Lung (tissue), 12 donors: ENCODE data around the gene CYP26A1. TPM values are rescaled to one million over a fixed set of nuclear protein-coding genes. Genes with fewer than 3 reads are reported as not detected.

Experiments used
- ATAC-seq: fragments of 200-7000 bp; cut with Tn5 transposase; one replicate; pipeline ENCODE4 v1.9.1; 2020; ENCODE audit warnings: moderate number of reproducible peaks; ENCODE audit not compliant: insufficient read depth, low FRiP score
- DNase-seq, 3 donors: peaks; one replicate each; pipeline ENCODE4 v3.0.0-alpha.2; 2013 to 2017
- H3K27ac ChIP-seq, 2 donors: one replicate each; pipeline ENCODE4 v1.5.1; 2013; ENCODE audit warnings: mild to moderate bottlenecking in 2 of 2, moderate library complexity in 2 of 2, control low read depth in 1 of 2, inconsistent platforms in 1 of 2, low read depth in 1 of 2, low read length in 1 of 2
- H3K27me3 ChIP-seq, 3 donors: one replicate each; pipeline ENCODE4 v1.5.1; 2013; ENCODE audit warnings: low read length in 2 of 3; ENCODE audit not compliant: control insufficient read depth in 3 of 3, insufficient read depth in 3 of 3
- H3K36me3 ChIP-seq, 4 donors: one replicate each; pipeline ENCODE4 v1.5.1; 2013; ENCODE audit warnings: low read length in 4 of 4, mild to moderate bottlenecking in 1 of 4, moderate library complexity in 1 of 4; ENCODE audit not compliant: control insufficient read depth in 4 of 4, insufficient read depth in 4 of 4
- H3K4me1 ChIP-seq, 5 donors: one replicate each; pipeline ENCODE4 v1.5.1; 2013; ENCODE audit warnings: low read length in 5 of 5, mild to moderate bottlenecking in 2 of 5, moderate library complexity in 1 of 5; ENCODE audit not compliant: control insufficient read depth in 5 of 5, insufficient read depth in 5 of 5
- H3K4me3 ChIP-seq: one replicate; pipeline ENCODE4 v1.5.1; 2013; ENCODE audit warnings: mild to moderate bottlenecking, control low read depth, moderate library complexity
- H3K9ac ChIP-seq, 2 donors: one replicate each; pipeline ENCODE4 v1.5.1; 2013; ENCODE audit warnings: low read length in 2 of 2, control low read depth in 1 of 2; ENCODE audit not compliant: insufficient read depth in 1 of 2
- H3K9me3 ChIP-seq, 4 donors: one replicate each; pipeline ENCODE4 v1.5.1; 2013; ENCODE audit warnings: low read length in 3 of 4, mild to moderate bottlenecking in 1 of 4, moderate library complexity in 1 of 4; ENCODE audit not compliant: control insufficient read depth in 4 of 4, insufficient read depth in 3 of 4
- WGBS, 2 donors: extraction: QIAGEN DNeasy Blood & Tissue Kit; methylation state at CpG; one replicate each; pipeline ENCODE4 v1.1.7; 2013; 5-methylcytosine and 5-hydroxymethylcytosine counted together
- polyA plus RNA-seq, 2 donors: library from polyadenylated mRNA; stranded (reverse); fragments of 200-250 nt; gene quantifications; one replicate each; pipeline ENCODE4 v1.2.1, GENCODE V29; 2013
- total RNA-seq, 2 donors: library from RNA; depleted of rRNA in 1 of 2; stranded (reverse); fragments of >200 nt in 1 of 2; gene quantifications; one replicate each; pipeline ENCODE4 v1.2.1, GENCODE V29; 2014 to 2021
- TF ChIP-seq, protein P1 (sequence below): IDR thresholded peaks from 2 replicates; pipeline ENCODE4 v1.5.1; 2012; ENCODE audit warnings: mild to moderate bottlenecking; ENCODE audit errors: control extremely low read depth, extremely low read depth
- donor health status: control.
- donor health status: control.
- donor health status: Bipolar disorder and iron deficiency.
- donor health status: healthy.
- donor health status: DM: yes; HTN: yes; CAD: no.

CYP26A1 gene
- total and polyA plus RNA-seq, 4 donors: 0.02 to 0.08 TPM; not detected in 2

DNA sequence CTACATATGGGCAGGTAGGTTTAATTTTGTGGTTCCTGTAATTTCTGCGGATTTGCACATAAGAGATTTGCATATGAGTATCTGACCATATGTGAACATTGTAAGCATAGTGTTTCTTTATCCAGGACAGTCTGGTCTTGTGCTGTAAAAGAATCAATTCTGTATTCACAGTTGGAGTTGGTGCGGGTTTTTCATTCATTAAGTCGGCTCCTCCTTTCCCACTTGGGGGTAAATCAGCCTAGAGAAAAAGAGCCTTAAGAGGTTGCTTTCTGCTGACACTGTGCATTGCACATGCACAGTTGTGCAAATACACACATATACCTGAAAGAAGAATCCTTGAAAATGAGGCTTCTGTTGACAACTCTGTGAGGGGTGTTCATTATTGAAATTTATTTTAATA is 19.2 kb upstream of the CYP26A1 start:
- Histone ChIP-seq H3K9ac (no peak overlapping the region), H3K27me3 (peaks cover 0 to 18% (median 10%) of the 10 kb centered on the region in 3 donors), H3K36me3 (peaks cover 0 to 5% (median 0%) of the 10 kb centered on the region in 4 donors), H3K9me3 (no peaks in the 10 kb centered on the region), H3K4me1 (peaks cover 0 to 1% (median 0%) of the 10 kb centered on the region in 5 donors), H3K27ac (no peak overlapping the region), H3K4me3 (no peak overlapping the region)
- ATAC-seq: no peak
- WGBS, 2 donors: 94 to 95% methylated on average over 3 of the region's 3 CpGs
- TF ChIP-seq, protein P1, sequence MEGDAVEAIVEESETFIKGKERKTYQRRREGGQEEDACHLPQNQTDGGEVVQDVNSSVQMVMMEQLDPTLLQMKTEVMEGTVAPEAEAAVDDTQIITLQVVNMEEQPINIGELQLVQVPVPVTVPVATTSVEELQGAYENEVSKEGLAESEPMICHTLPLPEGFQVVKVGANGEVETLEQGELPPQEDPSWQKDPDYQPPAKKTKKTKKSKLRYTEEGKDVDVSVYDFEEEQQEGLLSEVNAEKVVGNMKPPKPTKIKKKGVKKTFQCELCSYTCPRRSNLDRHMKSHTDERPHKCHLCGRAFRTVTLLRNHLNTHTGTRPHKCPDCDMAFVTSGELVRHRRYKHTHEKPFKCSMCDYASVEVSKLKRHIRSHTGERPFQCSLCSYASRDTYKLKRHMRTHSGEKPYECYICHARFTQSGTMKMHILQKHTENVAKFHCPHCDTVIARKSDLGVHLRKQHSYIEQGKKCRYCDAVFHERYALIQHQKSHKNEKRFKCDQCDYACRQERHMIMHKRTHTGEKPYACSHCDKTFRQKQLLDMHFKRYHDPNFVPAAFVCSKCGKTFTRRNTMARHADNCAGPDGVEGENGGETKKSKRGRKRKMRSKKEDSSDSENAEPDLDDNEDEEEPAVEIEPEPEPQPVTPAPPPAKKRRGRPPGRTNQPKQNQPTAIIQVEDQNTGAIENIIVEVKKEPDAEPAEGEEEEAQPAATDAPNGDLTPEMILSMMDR: no peak
- no peak for DNase-seq

DNA sequence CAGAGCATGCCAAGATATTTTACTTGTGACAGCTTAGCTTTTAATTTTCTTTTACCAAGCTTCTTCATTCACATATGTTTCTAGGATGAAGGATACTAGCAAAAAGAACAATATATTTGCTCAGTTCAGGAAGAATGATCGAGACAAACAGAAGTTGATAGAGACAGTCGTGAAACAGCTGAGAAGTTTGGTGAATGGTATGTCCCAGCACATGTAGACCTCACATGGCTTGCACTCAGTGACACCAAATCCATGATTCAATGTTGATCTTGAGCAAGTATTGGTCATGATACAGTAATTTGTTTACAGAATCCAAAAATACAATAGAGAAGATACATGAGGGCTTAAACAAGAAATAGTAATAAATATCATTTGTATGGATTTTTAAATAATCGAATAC is 15.6 kb upstream of the CYP26A1 start:
- H3K36me3 ChIP-seq: peaks cover 0 to 5% (median 0%) of the 10 kb centered on the region in 4 donors
- TF ChIP-seq, protein P1: no peak
- H3K27me3 ChIP-seq: peaks cover 0 to 41% (median 41%) of the 10 kb centered on the region in 3 donors
- peaks cover 0 to 16% (median 12%) of the 10 kb centered on the region in 5 donors for H3K4me1 ChIP-seq
- ATAC-seq (no peak), DNase-seq (no peak)
- peaks cover 0 to 3% (median 0%) of the 10 kb centered on the region in 4 donors for H3K9me3 ChIP-seq
- no peak overlapping the region for H3K27ac ChIP-seq
- WGBS, 2 donors: 92 to 95% methylated on average over 3 of the region's 3 CpGs
- H3K9ac ChIP-seq: no peak overlapping the region
- no peak overlapping the region for H3K4me3 ChIP-seq

DNA sequence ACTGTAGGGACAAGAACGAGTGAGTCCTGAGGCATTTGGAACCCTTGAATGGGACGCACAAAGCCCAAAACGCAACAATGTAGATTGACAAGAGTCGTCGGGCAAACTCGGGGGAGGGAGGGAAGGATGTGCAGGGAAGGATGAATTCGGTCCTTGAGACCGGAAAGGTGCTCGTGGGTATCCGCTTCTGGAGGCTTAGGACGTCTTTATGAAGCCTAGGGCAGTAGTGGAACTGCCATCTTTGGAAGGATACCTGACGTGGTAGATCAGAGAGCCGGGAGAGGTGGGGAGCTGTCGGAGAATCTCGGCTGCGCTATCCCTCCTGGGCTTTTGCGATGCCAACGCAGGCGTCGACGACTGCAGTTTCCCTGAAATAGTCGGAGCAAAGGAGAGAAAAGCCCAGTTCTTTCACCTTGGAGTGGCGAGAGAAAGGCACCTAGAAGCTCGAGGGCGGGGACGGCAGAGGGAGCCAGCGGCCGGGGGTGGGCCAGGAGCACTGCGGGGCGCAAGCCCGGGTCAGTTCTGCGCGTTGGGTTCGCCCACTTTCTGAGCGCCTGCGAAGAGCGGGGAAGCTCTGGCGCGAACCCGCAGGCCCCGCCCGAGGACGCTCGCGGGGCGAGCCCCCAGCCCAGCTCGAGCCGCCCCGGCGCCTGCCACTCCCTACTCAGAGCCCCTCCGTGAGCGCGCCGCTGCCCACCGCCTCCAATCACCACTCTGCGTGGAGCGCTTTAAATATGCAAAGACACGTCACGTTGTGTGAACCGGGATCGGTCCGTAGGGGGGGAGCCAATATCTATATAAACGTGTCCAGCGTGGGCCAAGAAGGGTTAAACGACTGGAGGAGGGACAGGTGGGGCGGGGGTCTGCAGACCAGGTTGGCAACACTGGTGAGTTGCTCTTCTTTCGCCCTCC is 13.5 kb upstream of the CYP26A1 start, which contains the start of gene CYP26C1:
CYP26C1 (plus strand) TSS at position 824 of the 912 bp plus-strand sequence. CDS start 466 bp downstream, outside the sequence.
- WGBS, 2 donors: 39 to 49% methylated on average over 66 to 67 of the region's 67 CpGs
- peaks cover 0 to 4% (median 0%) of the 10 kb centered on the region in 4 donors for H3K9me3 ChIP-seq
- H3K9ac ChIP-seq: no peak within 1 kb of the TSS
- DNase-seq (no peak), ATAC-seq (no peak)
- peaks cover 0 to 16% (median 12%) of the 10 kb centered on the region in 5 donors for H3K4me1 ChIP-seq
- TF ChIP-seq, protein P1: no peak
- peaks cover 0 to 3% (median 0%) of the 10 kb centered on the region in 4 donors for H3K36me3 ChIP-seq
- H3K27ac ChIP-seq: no peak within 1 kb of the TSS
- H3K4me3 ChIP-seq: no peak within 1 kb of the TSS
- H3K27me3 ChIP-seq: peaks cover 0 to 62% (median 60%) of the 10 kb centered on the region in 3 donors
